GM18499 (cell line): ENCODE results near the gene NUP153.
"Not testable (repeated sequence)": the region's sequence is repeated elsewhere in the genome, so short reads cannot be mapped to it uniquely, and the experiment has no call there.

Source experiments
- ATAC-seq: cut with Tn5 transposase; IDR thresholded peaks from one replicate; pipeline ENCODE4 v1.9.1; 2021; ENCODE audit warnings: moderate number of reproducible peaks; ENCODE audit not compliant: insufficient read depth, unreplicated experiment

NUP153 gene

DNA sequence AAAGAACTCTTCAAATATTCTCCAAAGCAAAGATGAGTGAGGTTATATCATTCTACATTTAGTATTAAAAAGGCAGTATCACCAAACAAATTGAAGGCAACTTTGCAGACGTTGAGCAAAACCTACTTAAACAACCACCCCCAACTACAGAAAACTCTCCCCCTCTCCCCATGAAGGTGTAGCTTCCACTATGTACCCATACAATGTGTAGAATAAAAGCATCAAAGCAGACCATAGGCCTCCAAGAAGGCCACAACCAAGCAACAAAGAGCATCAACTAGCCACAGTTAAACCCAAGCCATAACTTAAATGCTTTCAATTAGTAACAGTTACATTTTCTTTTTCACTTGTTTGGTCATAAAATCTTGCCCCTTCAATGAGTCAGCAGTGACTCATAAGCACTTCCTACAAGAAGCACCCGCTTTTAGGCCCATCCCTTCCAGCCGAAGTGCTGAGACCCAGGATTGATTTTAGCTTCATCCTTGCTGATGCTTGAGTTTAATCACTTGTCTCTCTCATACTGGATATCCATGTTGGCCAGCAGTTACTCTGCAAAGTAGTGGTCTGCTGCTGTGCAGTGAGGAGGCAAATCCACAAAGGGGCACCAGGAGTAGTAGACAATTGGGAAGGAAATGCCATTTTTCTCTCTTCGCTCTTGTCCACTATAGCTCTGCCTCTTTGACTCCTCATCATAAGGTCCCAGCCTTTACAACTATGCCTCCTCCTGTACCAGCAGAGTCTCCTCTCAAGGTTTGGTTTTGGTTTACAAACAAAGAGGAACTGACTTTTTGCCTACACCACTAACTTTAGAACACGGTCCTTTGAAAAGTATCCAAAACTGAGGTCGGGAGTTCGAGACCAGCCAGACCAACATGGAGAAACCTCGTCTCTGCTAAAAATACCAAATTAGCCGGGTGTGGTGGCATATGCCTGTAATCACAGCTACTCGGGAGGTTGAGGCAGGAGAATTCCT, 8.4 kb upstream of the NUP153 start:
- ATAC-seq: peak; percentile 79

DNA sequence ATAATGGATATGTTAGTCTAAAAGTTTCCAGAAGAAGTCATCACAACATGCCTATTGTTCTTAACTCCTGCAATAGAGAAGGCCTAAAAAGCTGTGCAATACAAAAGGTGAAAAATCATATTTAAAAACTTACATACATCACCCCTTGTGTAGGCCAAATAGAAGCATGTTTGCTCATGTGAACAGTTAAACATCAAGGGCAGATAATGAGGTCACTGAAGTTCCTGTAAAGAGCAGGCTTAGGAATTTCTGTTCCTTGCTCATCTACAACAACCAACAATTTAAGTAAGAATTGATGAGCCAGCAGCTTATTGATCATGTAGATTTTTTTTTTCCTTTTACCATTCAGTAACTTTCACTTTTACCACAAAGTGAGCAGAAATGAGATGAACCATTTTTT, 7.5 kb upstream of the NUP153 start:
- no peak for ATAC-seq

DNA sequence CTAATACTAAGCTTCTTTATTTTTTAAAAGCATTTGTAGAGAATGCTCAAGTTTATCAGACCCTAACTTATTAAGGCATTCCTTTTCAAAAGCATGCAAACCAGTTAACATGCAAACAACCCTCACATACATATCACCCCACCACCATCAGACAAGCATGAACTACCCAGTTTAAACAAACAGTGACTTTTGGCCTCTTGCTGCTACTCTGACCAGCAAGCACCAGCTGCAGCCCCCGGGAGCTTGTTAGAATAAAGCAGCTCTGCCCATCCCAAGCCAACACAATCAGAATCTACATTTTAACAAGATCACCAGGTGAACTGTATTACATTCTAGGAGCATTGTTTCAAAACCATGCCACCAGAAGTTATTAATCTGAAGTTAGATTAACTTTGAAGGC, 5.9 kb upstream of the NUP153 start:
- ATAC-seq: no peak

DNA sequence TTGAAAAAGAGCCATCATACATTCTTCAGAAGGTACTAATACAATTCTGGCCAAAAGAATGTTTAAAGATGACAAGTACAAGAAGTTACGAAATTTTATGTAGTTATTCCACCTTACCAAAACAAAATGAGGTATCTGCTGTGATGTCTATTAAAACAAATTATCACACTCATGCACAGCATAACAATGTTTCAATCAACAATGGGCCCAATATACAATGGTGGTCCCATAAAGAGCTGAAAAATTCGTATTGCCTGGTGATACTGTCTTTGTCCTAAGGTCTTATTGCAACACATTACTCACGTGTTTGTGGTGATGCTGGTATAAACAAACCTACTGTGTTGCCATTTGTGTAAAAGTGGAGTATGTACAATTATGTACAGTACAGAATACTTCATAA, 3.6 kb upstream of the NUP153 start:
- ATAC-seq: no peak

DNA sequence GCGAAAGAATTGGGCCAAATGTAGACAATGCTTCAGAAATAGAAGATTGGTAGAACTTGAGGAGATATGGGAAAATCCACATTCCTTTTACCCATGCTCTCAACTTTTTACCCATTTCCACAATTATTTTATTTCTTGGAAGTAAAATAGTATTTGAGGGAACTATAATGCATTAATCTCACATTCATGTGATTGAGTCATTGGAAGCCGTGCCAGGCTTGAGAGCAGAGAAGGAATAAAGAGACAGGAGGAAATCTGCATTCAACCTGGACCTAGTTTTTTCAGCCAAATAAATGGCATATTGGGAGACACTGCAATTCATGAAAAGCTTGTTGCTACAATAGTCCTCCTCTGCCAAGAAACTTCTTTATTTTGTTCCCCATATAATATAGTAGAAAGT, 2.8 kb upstream of the NUP153 start:
- no peak for ATAC-seq

DNA sequence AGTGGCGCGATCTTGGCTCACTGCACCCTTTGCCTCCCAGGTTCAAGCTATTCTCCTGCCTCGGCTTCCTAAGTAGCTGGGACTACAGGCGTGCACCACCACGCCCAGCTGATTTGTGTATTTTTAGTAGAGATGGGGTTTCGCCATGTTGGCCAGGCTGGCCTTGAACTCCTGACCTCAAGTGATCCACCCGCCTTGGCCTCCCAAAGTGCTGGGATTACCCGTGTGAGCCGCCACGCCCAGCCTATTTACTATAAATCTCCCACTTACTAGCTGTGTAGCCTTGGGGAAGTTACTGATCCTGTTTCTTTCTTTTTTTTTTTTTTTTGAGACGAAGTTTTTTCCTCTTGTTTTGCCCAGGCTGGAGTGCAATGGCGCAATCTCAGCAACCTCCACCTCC, 1.3 kb upstream of the NUP153 start:
- not testable (repeated sequence) for ATAC-seq

DNA sequence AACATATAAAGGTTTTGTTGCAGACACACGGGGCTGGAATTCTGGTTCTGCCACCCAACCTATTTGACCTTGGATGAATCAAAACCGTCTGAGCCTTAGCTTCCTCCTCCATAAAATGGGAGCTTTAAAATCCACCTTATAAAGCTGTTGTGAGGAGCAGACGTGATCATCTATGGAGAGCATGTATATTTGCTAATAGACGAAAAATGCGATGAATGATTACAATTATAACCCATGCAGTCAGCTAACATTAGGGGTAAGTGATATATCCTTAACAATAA, 586 bp upstream of the NUP153 start:
- no peak for ATAC-seq

DNA sequence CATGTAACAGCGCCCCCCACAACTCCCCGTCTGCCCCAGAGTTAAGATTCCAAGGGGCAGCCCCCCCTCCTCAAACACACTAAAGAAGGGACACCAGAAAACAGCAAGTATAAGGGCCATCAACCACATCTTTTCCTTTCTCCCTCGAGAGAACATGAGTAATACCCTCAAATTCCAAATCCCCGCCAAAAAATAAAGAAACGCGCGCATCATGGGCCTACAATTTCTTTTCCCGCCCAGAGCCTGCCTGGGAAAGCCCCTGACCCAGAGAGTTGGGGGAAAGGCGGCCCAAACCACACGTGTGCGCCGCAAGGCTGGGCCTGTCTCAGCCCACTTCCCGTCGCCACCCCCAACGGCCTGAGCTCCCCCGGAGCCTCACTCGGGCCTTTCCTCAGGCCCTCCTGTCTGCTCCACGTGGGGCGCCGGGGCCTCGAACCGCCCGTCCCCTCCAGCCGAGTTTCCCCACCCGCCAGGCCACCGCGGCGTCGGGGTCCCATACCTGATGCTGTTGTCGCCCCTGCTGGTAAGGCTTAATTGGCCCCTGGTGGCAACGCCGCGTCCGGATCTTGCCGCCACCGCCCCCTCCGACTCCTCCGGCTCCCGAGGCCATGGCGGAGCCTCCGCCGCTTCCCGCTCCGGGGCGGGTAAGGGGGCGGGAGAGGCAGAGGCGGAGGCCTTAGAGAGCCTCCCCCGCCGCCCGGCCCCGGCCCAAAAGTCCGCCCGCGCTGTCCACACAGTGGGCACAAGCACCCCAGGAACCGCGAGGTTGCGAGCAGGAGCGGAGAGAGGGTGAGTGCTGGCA, 746 bp downstream of the NUP153 start:
- ATAC-seq: peak; percentile 42

DNA sequence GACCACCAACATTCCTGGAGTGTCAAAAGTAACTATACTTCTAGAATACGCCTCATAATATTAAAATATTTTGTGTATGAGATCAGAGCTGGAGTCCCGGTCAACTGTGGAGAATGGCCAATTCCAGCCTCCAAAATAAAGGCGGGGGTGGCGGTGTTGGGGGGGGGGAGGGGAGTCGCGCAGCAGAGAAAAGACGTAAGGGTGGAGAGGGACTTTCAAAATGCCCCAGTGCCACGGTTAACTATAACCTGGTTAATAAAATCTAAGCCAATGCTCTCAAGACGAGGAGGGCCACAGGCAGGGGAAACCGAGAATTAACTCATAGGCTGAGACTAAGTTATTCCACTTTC, 1.3 kb downstream of the NUP153 start:
- no peak for ATAC-seq

DNA sequence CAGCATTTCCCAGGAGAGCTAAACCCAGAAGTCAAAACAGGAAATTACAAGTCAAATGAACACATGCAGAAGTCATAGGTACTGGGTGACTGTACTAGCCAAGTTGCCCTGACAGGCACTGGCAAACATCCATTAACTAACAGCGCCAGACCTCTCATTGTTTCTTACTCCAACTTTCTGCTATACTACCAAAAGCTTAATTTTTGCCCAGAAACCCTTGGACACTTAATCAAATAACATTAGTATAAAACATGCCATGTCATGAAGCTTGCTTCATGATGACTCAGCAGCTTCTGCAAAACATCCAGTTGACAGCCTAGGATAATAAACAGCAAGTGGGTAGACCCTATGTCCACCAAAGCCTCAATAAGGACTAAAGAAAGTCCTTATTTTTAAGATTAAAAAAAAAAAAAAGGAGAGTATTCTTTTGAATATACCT, 3.5 kb downstream of the NUP153 start:
- no peak for ATAC-seq

DNA sequence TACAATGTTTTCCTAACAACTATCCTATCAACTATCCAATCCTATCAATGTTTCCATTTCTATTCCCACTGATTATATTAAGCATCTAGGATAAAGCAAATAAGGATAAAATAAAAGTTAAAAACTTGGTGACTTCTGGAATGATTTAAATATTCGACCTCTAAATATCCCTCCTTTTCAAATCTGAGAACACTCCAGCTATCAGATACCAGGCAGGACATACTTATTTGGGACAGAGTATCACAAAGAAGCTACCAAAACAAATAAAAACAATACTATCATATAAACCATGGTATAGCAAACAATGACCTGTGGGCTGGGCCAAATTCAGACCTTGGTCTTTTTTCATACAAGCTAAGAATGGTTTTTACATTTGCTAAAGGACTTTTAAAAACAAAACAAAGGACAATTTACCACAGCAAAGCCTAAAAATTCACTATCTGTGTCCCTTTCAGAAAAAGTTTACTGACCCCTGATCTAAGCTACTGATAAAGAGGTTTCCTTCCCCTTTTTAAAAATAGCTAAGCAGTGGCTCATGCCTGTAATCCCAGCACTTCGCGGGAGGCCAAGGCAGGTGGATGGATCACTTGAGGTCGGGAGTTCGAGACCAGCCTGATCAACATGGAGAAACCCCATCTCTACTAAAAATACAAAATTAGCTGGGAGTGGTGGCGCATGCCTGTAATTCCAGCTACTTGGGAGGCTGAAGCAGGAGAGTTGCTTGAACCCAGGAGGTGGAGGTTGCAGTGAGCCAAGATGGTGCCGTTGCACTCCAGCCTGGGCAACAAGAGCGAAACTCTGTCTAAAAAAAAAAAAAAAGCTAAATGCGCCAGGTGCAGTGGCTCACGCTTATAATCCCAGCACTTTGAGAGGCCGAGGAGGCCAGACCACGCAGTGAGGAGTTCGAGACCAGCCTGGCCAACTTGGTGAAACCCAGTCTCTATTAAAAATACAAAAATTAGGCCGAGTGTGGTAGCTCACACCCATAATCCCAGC, 6.0 kb downstream of the NUP153 start:
- no peak for ATAC-seq

DNA sequence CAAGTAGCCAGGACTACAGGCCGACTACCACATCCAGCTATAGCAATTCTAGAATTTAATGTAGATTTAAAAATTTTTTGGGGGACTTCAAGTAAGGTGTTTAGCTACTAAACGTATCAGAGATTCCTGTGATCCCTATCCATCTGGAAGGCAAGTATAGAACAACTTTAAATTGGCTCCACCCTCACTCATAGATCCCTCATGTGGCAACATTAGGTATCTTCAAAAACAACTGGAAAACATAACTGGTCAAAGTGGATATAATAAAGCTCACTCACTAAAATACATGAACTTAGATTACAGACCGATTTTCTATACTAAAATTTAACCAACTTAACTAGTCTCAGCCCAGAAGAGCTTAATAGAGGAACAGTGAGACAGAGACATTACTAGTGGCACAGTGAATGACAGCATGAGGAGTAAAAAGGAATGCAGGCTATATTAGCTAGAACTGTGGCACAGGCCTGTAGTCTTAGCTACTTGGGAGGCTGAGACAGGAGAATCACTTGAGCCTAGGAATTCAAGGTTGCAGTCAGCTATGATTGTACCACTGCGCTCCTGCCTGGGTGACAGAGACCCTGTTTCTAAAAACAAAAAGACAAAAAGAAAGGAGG, 14.7 kb downstream of the NUP153 start:
- ATAC-seq: no peak

DNA sequence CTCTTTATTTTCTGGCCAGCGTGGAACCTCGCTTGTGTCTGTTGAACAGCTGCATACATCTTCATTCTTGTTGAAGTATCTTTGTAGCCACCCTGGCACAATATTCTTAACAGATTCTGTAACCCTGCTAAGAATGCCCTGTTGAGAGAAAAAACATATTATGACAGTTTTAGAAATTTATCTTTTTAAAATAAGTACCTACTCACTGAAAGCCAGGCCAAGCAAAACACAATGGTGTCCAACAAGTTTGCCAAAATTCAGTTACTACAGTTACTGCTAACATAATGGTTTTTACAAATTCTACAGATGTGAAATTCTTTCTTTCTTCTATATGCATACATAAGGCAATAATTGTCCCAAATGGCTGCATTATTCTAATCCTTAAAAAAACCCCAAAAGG, 18.2 kb downstream of the NUP153 start:
- no peak for ATAC-seq

DNA sequence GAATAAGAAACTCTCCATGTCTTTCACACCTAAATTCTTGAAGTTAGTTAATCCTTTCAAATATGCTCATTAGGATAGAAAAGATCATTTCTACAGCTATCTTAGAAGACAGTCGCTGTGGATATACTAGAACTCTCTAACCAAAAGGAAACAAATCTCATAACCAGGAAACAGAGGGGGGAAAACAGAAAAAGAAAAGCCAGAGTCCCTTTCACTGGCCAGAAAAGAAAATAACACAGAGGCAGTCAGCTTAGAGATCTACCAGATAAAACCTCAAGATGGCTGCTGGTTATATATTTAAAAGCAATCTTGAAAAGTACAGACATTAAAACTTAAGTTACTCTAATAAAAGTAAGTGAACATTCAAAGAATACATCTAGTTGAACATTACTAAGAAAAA, 19.6 kb downstream of the NUP153 start:
- no peak for ATAC-seq

DNA sequence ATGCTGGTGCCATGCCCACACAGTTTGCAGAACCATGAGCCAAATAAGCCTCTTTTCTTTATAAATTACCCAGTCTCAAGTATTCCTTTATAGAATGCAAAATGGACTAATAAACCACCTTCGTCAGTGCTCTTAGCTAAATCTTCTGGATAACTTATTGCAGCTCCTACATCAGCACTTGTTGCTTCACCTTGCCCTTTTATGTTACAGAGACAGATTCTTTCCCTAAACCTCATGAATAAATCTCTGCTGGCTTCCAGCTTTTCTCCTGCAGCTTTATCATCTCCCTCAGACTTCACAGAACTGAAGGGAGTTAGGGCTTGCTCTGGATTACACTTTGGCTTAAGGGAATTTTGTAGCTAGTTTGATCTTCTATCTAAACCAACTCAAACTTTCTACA, 22.6 kb downstream of the NUP153 start:
- no peak for ATAC-seq

DNA sequence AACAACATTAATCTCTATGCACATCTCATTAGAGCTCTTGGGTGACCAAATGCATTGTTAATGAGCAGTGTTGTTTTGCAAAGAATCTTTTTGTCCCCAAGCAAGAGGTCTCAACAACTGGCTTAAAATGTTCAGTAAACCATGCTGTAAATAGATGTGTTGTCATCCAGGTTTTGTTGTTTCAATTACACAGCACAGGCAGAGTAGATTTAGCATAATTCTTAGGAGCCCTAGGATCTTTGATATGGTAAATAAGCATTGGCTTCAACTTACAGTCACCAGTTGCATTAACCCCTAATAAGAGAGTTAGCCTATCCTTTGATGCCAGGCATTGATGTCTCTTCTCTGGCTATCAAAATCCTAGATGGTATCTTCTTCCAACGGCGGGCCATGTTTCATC, 23.3 kb downstream of the NUP153 start:
- ATAC-seq: no peak

DNA sequence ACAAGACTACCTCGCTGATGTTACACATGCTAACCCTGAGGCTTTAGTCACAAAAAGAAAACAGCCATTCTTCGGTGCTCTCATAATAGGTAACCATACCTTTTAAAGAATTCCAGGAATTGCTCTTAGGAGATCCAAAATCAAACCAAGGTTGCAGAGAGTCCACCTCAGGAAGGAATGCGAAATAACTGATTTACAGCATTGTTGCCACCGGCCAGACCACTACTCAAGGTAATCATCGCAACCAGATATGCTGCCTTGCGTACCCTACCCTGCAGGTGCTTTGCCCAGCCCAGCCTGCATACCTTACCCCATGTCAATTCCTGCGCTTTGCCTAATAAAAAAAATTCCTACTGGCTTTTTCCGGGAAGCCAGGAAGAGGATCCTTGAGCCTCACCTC, 27.0 kb downstream of the NUP153 start:
- ATAC-seq: no peak

DNA sequence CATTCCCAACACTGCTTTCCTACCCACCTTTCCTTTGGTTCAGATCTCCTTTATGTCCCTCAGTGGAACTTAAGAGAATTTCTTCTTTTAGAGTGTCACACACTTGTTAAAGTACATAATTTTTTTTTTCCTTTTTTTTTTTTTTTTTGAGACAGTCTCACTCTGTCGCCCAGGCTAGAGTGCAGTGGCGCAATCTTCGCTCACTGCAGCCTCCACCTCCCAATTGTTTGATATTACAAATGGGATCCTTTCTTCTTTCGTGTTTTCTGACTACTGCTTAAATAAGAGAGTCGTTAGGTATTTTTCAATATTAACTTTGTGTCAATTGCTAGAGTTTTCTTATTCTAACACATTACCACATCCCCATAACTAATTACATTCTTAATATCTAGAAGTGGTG, 29.1 kb downstream of the NUP153 start:
- no peak for ATAC-seq

DNA sequence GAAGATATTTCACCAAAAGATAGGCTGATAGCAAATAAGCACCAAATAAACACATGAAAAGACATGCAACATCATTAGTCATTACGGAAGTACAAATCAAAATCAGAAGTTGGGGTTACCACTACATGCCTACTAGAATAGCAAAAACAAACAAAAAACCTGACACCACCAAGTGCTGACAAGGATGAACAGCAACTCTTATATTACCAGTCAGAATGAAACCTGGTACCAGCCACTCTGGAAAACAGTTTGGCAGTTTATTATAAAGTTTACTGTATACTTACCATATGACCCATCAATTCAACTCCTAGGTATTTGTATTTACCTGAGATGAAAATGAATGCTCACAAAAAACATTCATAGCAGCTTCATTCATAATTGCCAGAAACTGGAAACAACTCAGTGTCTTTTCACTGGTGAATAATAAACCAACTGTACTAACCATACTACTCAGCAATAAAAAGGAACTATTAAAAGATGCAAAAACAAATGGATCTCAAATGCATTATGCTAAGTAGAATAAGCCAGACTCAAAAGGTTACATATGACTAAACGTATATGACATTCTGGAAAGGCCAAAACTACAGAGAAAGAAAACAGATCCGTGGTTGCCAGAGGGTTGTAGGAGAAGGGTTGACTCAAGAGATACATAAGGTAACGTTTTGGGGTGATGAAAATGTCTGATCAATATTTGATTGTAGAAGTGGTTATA, 33.0 kb downstream of the NUP153 start:
- ATAC-seq: no peak
